Suprapubic skin (tissue), 4 donors: ENCODE results near the gene TEDC1.

ENCODE experiments used
- EP300 ChIP-seq: sonication (generic); formaldehyde crosslinking; IDR thresholded peaks from one replicate; pipeline ENCODE4 v1.6.1; 2017; ENCODE audit warnings: antibody characterized with exemption
- POLR2A ChIP-seq, 2 donors: fragments of 450-650 bp; IDR thresholded peaks; one replicate each; pipeline ENCODE4 v1.6.1; 2017; ENCODE audit warnings: antibody characterized with exemption in 2 of 2, mild to moderate bottlenecking in 2 of 2, moderate library complexity in 2 of 2
- POLR2AphosphoS5 ChIP-seq, 3 donors: sonication (generic); formaldehyde crosslinking; IDR thresholded peaks; one replicate each; pipeline ENCODE4 v1.6.1; 2017; ENCODE audit warnings: antibody characterized with exemption in 3 of 3
- TF ChIP-seq, protein P1 (sequence below), 2 donors: fragments of 200-600 bp in 1 of 2; fragments of 450-650 bp in 1 of 2; sonication (generic) in 1 of 2; IDR thresholded peaks; one replicate each; pipeline ENCODE4 v1.5.1; 2016 to 2019; ENCODE audit warnings: antibody characterized with exemption in 2 of 2, mild to moderate bottlenecking in 1 of 2, moderate library complexity in 1 of 2

DNA sequence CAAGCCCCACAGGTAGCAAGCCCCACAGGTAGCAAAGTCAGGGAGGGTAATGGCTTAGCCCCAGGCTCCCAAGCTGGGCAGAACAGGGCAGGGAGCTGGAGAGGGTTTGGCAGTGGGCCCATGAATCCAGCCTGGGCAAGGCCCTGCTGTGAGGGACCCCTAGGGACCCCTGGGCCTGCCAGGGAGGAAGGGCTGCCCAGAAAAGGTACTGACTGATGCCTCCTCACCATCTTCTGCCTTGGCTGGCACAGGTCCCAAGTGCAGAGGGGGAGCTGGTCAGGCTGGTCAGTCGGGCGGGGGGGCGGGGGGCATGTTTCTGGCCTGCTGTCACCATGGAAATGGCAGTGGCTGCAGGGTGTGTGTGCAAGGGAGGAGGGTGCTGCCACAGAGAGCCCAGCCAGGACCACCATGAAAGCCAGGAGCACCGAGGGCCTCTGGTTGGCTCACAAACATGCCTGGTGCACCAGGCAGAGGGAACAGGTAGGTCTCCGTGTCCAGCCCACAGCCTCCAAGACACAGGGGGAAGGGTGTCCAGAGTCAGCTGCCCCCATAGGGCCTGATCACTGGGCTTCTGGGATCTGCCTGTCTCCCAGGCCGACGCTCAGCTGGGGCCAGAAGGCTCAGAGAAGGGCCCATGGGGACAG, 17.9 kb upstream of the TEDC1 start:
- TF ChIP-seq, protein P1, sequence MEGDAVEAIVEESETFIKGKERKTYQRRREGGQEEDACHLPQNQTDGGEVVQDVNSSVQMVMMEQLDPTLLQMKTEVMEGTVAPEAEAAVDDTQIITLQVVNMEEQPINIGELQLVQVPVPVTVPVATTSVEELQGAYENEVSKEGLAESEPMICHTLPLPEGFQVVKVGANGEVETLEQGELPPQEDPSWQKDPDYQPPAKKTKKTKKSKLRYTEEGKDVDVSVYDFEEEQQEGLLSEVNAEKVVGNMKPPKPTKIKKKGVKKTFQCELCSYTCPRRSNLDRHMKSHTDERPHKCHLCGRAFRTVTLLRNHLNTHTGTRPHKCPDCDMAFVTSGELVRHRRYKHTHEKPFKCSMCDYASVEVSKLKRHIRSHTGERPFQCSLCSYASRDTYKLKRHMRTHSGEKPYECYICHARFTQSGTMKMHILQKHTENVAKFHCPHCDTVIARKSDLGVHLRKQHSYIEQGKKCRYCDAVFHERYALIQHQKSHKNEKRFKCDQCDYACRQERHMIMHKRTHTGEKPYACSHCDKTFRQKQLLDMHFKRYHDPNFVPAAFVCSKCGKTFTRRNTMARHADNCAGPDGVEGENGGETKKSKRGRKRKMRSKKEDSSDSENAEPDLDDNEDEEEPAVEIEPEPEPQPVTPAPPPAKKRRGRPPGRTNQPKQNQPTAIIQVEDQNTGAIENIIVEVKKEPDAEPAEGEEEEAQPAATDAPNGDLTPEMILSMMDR (IDR thresholded peaks at IDR 0.05) = no peak
- TF ChIP-seq POLR2A (IDR thresholded peaks at IDR 0.05) = no peak
- no peak for TF ChIP-seq POLR2AphosphoS5 (IDR thresholded peaks at IDR 0.05)
- no peak for TF ChIP-seq EP300
